OCI-M1 (cell line): ENCODE results near the gene EXD1.
A peak's percentile ranks its signal among the peaks of the same experiment; 100 is the strongest.

Experiments
- DNase-seq: peaks from one replicate; lab custom pipeline; 2025; lab: John Stamatoyannopoulos, UW

The EXD1 gene

DNA sequence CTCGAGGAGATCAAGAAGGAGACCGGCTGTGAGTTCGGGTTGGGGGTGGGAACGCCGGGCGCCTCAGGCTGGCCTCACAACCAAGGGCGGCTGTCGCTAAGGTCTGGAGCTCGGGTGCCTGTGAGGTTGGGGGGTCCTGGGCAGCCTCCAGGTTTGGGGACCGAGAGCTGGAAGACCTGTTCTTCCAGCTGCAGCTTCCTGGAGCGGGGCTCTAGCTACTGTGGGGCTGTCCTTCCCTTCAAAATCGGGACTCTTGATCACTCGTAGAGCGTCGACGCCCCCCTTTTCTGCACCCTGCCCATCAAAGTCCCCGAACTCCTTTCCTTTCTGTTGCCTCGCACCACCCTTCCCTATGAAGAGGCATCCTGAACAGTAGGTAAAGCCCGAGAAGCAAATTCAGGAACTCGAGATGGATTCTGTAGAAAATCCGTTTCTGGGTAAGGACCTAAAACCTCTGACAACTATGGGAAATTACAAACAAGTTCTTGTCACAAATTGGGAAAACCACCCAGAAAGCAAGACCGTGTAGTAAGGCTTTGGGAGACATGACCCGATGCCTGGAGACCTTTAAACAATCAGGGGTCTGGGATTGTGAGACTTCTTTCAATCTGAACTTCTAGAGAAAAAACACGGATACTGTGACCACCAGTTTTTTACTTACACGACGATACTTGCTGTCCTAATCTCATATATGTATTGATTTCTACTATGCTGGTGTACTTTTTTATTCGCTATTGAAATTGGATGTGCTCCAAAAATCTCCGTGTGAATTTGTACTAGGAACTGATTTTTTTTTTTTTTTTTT lies 1.1 kb upstream of the EXD1 start:
- peak; percentile 46 for DNase-seq

DNA sequence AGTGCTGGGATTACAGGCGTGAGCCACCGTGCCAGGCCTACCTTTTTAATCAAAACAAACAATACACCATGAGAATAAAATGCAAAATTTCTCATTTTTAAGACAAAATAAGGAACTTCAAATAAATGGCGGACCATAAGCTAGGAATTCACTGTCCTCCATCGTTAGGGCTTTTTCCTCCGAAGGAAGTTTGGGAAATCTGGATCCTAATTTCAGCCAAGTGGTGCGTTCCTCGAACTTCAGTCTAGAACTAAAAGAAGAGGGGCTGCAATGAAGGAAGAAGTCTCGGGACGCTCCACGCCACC lies 260 bp downstream of the EXD1 start:
- no peak for DNase-seq

DNA sequence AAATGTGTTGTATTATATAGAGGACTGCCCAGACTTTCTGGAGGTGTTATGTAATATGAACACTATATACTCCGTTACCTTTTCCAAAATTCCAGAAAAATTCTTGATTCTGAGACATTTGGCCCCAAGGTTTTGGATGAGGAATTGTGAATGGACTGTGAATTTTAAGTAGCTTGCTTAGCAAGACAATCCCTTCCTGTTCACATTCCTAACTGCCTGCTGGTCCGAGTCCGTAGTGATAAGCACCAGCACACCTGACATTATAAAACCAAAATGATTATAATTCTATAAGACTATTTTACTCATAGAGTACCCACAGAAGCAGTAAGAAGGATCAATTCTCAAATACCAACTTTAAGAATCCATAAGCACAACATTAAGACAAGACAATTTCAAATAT lies 11.2 kb downstream of the EXD1 start:
- DNase-seq, result no peak

DNA sequence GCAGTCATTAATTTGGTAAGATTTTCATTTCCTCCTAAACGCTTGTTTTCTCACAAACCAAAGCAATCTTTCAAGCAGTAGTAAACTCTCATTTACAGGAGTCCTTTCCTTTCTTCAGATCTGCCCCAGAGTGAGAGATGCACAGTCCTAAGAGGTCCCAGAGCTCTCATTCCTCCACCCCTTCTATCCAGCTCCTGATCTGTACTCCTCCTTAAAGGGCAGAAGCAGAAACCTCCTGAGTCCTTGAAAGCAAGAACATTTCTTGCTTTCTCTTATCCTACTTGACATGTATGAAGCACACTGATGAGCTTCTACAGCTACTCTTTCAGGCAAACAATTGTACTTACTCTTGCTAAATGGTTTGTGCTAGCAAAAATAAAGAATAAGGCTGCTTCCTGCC lies 11.7 kb downstream of the EXD1 start:
- peak; percentile 27 for DNase-seq

DNA sequence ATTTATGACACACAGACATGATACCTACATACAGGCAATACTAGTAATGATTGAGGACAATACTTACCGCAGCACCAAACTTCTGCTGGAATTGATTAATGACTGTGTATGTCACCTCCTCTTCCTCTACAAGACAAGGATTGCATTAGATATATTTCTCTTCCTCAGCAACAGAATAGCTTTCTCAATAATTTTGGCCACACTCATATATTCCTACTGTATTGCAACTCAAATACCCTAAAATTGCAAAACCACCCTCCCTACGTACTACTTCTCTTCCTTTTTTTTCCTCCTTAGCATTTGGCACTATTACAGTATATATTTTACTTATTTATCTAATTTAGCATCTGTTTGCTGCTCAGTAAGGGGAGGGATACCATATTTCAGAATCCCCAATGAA lies 14.8 kb downstream of the EXD1 start:
- DNase-seq, result no peak

DNA sequence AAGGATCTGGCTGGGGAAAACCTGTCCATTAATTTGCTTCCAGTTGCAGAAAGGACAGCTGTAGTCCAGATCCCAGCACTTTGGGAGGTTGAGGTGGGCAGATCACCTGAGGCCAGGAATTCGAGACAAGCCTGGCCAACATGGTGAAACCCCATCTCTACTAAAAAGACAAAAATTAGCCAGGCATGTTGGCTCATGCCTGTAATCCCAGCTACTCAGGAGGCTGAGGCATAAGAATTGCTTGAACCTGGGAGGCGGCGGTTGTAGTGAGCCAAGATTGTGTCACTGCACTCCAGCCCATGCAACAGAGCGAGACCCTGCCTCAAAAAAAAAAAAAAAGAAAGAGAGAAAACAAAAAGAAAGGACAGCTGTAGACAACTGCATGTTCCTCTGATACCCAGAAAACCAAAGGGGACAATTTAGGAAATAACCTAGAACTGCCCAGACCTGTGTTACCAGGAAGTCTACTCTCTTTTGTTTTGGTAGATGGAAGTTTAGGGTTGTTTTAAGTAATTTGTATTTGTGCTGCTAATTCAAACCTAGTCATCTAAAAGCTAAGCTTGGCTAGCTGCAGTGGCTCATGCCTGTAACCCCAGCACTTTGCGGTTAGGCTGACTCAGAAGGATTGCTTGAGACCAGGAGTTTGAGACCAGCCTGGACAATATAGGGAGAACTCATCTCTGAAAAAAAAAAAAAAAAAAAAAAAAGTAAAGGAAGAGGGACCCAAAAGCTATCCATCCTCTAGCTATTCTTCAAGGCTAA lies 22.7 kb downstream of the EXD1 start:
- no peak for DNase-seq

DNA sequence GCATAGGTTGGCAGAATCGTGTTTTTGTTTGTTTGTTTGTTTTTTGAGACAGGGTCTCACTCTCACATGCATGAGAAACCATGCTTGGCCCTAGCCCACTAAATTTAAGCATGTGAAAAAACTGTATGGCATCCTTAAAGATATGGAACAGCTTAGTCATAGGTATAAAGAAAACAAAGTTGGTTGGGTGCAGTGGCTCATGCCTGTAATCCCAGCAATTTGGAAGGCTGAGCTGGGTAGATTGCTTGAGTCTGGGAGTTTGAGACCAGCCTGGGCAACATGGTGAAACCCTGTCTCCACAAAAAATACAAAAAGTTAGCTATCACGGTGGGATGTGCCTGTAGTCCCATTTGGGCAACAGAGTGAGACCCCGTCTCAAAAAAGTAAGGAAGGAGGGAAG lies 25.2 kb downstream of the EXD1 start:
- no peak for DNase-seq

DNA sequence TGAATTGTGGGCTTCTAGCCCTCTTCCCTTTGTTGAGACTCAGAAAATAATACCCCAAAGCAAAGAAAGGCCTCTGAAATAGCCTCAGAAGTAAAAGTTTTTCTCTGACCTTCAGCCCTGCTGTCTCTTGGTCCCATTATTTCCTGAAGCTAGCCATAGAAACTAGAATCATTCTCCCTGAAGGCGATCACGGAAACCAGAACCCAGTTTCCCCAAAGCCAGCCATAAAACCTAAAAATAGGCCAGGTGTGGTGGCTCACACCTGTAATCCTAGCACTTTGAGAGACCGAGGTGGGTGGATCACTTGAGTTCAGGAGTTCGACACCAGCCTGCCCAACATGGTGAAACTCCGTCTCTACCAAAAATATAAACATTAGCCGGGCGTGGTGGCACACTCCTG lies 27.2 kb downstream of the EXD1 start:
- no peak for DNase-seq

DNA sequence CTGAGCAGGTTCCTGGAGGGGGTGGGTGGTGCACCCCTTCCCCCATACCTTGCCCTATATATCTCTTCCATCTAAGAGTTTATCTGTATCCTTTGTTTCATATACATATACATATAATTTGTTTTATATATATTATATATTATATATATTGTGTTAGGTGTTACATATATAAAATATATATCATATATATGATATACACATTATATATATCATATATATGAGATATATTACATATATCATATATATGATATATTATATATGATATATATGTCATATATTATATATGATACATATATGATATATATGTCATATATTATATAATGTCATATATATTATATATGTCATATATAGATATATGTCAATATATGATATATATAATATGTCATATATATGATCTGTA lies 31.1 kb downstream of the EXD1 start:
- no peak for DNase-seq

DNA sequence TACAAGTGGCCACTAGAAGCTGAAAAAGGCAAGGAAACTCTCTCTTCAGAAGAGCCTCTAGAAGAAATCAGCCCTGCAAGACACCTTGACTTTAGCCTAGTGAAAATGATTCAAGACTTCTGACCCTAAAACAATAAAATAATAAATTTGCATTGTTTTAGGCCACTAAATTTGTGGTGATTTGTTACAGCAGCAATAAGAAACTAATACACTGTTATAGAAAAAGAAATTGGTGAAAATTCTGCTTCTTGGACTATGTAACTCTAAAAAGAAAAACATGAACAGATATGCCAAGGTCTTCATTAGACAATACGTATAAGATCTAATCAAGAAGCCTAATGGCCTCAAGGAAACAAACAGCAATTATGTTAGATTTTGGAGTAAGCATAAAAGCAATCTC lies 36.1 kb downstream of the EXD1 start:
- no peak for DNase-seq

DNA sequence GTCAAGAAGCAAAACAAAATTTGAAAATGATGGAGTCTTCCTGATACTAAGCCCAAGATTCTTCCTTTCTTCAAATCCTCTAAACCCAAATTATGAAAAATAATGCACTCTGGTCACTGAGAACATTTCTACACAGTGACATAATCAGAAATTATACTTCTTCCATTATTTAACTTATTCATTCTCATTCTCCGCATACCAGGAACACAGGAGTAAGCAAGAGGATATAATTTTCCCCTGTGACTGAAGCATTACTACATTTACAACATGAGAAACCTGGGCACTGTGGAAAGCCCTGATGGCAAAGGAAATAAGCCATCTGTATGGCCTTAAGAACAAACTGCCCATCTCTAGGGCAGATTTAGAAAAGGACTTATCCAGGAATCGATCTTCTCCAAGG lies 47.0 kb downstream of the EXD1 start:
- DNase-seq, result no peak

DNA sequence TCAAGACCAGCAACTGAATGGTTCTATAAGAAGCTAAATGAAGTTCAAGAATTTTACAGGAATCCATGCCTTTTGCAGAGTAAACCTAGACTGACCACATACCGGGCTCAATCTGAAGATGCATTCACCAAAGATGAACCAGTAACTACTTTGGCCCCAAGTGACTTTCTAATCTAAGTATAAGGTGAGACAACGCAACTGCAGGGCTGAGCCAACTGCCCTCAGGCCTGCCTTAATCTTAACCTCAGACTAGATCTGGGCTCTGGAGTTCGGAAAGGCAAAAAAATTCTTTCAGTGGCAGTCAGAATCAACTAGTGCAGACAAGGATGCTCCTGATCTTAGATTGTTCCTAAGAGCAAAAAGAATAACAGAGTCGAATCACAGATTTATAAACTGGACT lies 48.3 kb downstream of the EXD1 start:
- DNase-seq, result no peak

DNA sequence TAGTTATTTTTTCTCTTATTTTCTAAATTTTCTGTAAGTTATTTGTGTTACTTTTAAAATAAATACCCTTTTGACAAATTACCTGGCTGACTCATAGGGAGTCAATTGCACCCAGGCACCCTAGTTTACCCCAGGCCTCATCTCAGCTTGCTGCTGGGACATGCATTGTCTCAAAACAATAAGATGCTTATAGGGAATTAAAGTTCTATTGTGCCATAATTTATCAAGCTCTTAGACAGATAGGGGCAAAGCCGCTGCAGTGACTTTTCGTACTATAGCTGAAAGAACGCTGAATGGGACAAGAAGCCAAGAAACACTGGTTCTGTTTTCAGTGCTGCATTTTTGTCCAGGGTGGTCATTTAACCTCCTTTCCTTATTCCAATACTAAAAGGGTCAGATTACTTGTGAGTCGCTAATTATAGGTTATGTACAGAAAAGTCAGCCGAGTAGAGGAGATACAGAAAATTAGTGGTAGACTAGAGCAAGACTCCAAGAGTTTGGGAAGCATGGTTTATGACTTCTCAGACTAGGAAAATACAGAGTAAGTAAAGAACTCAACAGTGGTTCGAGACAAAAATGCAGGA lies 50.3 kb downstream of the EXD1 start:
- no peak for DNase-seq

DNA sequence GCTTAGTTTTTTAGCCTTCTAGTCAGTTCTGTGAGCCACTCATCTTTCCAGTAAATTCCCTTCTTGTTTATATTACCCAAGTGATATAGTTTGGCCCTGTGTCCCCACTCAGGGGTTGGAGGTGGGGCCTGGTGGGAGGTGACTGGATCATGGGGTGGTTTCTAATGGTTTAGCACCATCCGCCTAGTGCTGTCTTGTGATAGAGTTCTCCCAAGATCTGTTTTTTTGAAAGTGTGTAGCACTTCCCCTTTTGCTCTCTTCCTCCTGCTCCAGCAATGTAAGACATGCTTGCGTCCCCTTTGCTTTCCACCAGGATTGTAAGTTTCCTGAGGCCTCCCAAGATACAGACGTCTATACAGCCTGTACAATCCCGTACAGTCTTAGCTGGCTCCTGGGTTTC lies 60.8 kb downstream of the EXD1 start:
- peak; percentile 86 for DNase-seq

DNA sequence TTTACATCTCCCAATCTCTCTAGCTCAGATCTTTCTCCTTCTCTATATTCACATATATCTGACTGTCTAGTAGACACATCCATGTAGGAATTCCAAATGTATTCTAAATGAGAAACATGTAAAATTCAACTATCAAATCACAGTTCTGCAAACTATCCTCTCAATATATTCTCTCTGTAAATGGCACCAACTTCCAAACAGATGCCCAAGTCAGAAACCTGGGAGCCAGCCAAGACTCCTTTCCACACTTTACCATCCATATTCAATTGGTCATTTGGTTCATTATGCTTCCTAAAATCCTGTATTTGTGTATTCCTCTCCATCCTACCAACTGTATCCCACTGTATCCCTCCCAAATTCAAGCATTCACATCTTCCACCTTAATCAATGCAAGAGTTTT lies 61.5 kb downstream of the EXD1 start:
- no peak for DNase-seq

DNA sequence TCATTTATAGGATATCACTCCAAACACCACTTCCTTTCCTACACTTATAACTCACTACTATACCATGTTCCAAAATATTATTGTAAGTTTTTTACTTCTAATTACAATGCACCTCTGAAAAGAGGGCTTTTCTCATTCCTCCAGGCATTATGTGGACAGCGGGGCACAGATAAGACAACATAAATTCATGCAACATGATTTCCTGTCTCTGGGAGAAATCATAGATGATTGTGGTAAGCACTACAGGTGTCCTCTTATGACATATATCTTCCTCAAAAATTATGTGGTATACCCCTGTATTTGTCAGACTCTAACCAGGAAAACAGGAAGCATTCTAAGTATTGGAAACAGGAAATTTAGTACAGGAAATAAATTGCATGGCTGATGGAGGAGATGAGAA lies 68.8 kb downstream of the EXD1 start:
- DNase-seq, result no peak

DNA sequence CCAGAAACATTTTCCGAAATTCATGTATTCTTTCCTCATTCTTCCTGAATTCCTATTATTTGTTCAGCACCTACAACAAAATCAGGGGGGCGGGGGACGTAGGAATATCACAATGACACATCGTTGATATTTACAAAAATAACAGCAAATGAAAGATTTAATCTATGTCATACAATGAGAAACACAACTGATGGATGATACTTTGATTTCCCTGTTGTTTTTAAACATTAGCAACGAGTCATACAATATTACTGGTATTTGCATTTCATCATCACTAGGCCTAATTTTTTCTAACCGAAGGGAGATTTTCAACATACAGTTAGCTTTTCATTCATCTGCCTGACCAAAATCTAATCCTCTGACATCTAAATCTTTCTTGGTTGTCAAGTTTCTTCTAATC lies 69.2 kb downstream of the EXD1 start:
- no peak for DNase-seq

DNA sequence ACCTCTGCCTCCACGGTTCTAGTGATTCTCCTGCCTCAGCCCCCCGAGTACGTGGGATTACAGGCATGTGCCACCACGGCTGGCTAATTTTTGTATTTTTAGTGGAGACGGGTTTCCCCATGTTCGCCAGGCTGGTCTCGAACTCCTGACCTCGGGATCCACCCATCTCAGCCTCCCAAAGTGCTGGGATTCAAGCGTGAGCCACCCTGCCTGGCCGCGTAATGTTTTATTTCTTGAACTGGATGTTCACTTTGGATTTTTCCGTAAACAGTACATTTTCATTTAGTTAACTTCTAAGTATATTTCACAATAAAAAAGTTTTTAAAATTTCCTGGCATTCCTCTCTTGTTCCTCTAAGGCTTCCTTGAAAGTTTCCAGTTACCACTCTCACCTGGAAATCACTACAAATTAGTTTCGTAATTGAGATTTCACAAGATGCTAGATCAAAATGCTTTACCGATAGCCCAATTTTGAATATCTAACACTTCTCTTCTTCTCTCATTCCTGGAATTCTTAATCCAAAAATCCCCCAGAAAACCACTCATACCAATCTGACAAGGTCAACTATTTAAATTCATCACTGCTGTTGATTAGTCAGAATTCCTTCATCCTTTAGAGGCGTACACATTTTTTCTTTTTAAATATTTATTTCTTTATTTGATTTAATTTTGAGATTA lies 69.8 kb downstream of the EXD1 start:
- no peak for DNase-seq

DNA sequence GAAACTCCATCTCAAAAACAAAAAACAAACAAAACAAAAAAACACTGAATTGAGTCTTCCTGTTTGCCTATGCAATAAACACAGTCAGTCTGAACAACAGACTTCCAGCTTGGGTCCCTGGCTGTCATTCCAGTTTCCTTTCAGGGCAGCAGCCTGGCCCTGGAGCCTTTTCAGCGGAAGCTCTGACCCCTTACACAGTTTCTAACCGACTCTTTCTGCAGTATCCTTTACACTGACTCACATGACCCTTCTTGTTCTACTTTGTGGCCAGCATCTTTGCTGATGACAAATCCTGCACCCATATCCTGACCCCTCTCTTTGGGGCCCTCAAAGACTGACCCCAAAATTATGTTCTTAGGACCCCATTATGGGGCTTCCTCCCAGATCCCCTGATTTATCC lies 76.1 kb downstream of the EXD1 start:
- no peak for DNase-seq

DNA sequence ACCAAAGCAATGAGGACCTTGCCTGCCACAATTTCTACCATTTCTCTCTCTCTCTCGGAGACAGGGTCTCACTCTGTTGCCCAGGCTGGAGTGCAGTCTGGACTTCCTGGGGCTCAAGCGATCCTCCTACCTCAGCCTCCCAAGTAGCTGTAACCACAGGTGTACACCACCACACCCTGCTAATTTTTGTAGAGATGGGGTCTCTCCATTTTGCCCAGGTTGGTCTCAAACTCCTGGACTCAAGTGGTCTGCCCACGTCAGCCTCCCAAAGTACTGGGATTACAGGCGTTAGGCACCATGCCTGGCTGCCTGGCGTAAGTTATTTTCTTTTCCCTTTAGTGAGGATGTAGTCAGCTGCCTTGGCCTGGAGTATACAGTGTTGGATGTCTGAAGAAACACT lies 76.8 kb downstream of the EXD1 start:
- DNase-seq, result no peak

DNA sequence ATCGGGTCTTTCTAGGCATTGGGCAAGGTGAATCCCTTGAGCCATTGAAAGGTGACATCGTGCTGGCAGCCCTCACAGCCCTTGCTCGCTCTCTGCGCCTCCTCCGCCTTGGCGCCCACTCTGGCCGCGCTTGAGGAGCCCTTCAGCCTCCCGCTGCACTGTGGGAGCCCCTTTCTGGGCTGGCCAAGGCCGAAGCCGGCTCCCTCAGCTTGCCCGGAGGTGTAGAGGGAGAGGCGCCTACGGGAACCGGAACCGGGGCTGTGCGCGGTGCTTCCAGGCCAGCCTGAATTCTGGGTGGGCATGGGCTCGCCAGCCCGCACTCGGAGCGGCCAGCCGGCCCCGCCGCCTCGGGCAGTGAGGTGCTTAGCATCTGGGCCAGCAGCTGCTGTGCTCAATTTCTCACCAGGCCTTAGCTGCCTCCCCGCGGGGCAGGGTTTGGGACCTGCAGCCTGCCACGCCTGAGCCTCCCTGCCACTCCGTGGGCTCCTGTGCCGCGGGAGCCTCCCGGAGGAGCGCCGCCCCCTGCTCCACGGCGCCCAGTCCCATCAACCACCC lies 79.0 kb downstream of the EXD1 start:
- DNase-seq, result no peak

DNA sequence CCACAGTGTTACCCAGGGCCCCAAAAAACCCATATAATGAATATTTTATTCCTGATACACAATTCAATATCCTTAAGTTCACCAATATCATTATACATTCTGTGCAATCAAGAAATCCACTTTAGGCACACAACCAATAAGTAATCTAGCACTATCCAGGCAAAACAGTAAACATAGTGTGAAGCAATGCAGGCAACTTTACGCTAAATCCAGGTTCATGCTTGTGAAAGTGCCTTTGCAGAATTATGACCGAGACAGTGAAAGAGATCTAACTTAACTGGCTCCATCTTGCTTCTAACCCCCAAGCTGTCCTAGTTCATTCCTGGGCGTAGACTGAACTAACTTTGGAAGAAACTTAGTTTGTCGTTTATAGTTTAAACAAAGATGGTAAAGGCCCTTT lies 80.3 kb downstream of the EXD1 start:
- no peak for DNase-seq

DNA sequence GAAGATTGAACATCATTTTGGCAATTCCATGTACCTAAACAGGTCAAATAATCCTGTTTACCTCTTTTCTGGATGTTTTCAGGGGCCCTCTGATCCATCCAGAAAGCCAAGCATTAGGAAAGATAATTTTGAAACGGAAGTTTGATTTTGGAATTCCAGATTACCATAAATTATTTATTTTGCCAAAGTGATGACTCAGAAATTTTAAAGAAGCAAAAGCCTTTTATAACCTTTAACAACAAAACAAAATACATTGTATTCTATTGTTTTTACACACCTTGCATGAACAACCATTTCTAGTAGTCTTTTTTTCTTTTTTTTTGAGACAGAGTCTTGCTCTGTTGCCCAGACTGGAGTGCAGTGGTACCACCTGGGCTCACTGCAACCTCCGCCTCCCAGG lies 82.5 kb downstream of the EXD1 start:
- DNase-seq, result no peak
